Uterus (tissue), 4 donors: ENCODE data around the gene ATP13A5. TPM values are rescaled to one million over a fixed set of nuclear protein-coding genes. Genes with fewer than 3 reads are reported as not detected.

Experiments used
- DNase-seq, 2 donors: peaks; one replicate each; pipeline ENCODE4 v3.0.0-alpha.2; 2019 to 2020
- H3K27ac ChIP-seq, 2 donors: fragments of 200-600 bp; sonication (generic); 1 replicate in 1 of 2; 2 replicates in 1 of 2; pipeline ENCODE4 v1.5.1; 2016 to 2018
- H3K27me3 ChIP-seq, 2 donors: fragments of 200-600 bp; sonication (generic); one replicate each; pipeline ENCODE4 v1.5.1; 2018 to 2019; ENCODE audit warnings: control low read depth in 1 of 2
- H3K36me3 ChIP-seq, 2 donors: fragments of 200-600 bp; sonication (generic); one replicate each; pipeline ENCODE4 v1.5.1; 2019; ENCODE audit warnings: control low read depth in 1 of 2
- H3K4me1 ChIP-seq, 2 donors: fragments of 200-600 bp; sonication (generic); one replicate each; pipeline ENCODE4 v1.5.1; 2018 to 2019; ENCODE audit warnings: control low read depth in 1 of 2
- H3K4me3 ChIP-seq, 2 donors: fragments of 200-600 bp; sonication (generic); 1 replicate in 1 of 2; 2 replicates in 1 of 2; pipeline ENCODE4 v1.5.1; 2018 to 2019; ENCODE audit warnings: mild to moderate bottlenecking in 1 of 2
- H3K9me3 ChIP-seq, 2 donors: fragments of 200-600 bp; sonication (generic); one replicate each; pipeline ENCODE4 v1.5.1; 2019; ENCODE audit warnings: control low read depth in 1 of 2
- CTCF ChIP-seq, 4 experiments: fragments of 200-600 bp in 2 of 4; fragments of 450-650 bp in 2 of 4; sonication (generic) in 2 of 4; IDR thresholded peaks; one replicate each; pipeline ENCODE4 v1.5.1; 2016 to 2019; ENCODE audit warnings: antibody characterized with exemption in 4 of 4, mild to moderate bottlenecking in 2 of 4, moderate library complexity in 1 of 4
- POLR2A ChIP-seq, 2 donors: fragments of 450-650 bp; IDR thresholded peaks; one replicate each; pipeline ENCODE4 v1.6.1; 2016; ENCODE audit warnings: antibody characterized with exemption in 2 of 2, mild to moderate bottlenecking in 1 of 2, moderate library complexity in 1 of 2
- intact Hi-C: fragments of 100-400 bp; cut with DNase I; formaldehyde crosslinking; loops from one replicate; pipeline ENCODE4 v1.15.1; 2023; ENCODE audit warnings: low total_unique reads
- total RNA-seq, 4 donors: library from RNA; depleted of rRNA in 3 of 4; stranded (reverse); fragments of >200 nt in 3 of 4; gene quantifications; one replicate each; pipeline versions ENCODE4 v1.1.0 to v1.2.4, GENCODE V29; 2014 to 2023
- donor health status: DM: yes; HTN: yes; CAD: no.

ATP13A5 gene
- total RNA-seq, 4 donors from 2014 or later = not detected

GRCh38 chr3:193407112-193407511 lies 28.6 kb upstream of the ATP13A5 start:
- Histone ChIP-seq H3K4me1 (no peaks in the 10 kb centered on the region), H3K4me3 (no peak overlapping the region), H3K27me3 (no peaks in the 10 kb centered on the region), H3K36me3 (no peaks in the 10 kb centered on the region), H3K27ac (no peak overlapping the region), H3K9me3 (no peaks in the 10 kb centered on the region)
- no peak for TF ChIP-seq CTCF (IDR thresholded peaks at IDR 0.05)
- no peak for TF ChIP-seq POLR2A (IDR thresholded peaks at IDR 0.05)
- intact Hi-C loops = no loop called here
- no peak for DNase-seq

- Histone ChIP-seq H3K9me3 (no peaks in the 10 kb centered on the region), H3K4me1 (no peaks in the 10 kb centered on the region)
- TF ChIP-seq CTCF (IDR thresholded peaks at IDR 0.05) = no peak
- TF ChIP-seq POLR2A (IDR thresholded peaks at IDR 0.05) = no peak
These were observed 24.8 kb upstream of the ATP13A5 start for GRCh38 chr3:193403307-193403706.

GRCh38 chr3:193400304-193400703 lies 21.8 kb upstream of the ATP13A5 start:
- Histone ChIP-seq H3K27me3 (no peaks in the 10 kb centered on the region), H3K9me3 (no peaks in the 10 kb centered on the region), H3K4me3 (no peak overlapping the region), H3K36me3 (no peaks in the 10 kb centered on the region), H3K27ac (no peak overlapping the region), H3K4me1 (no peaks in the 10 kb centered on the region)
- DNase-seq = no peak
- intact Hi-C loops = no loop called here
- no peak for TF ChIP-seq POLR2A (IDR thresholded peaks at IDR 0.05)
- no peak for TF ChIP-seq CTCF (IDR thresholded peaks at IDR 0.05)

More at GRCh38 chr3:193403307-193403706, 24.8 kb upstream of the ATP13A5 start:
- H3K36me3 ChIP-seq = no peaks in the 10 kb centered on the region
- no peaks in the 10 kb centered on the region for H3K27me3 ChIP-seq
- no peak for DNase-seq
- intact Hi-C loops = no loop called here
- H3K4me3 ChIP-seq = no peak overlapping the region
- no peak overlapping the region for H3K27ac ChIP-seq

GRCh38 chr3:193396451-193397244 lies 18.1 kb upstream of the ATP13A5 start:
- Histone ChIP-seq H3K27ac (no peak overlapping the region), H3K4me3 (no peak overlapping the region)

More at GRCh38 chr3:193396451-193397244, 18.1 kb upstream of the ATP13A5 start:
- TF ChIP-seq POLR2A (IDR thresholded peaks at IDR 0.05) (no peak), CTCF (IDR thresholded peaks at IDR 0.05) (no peak)
- Histone ChIP-seq H3K27me3 (no peaks in the 10 kb centered on the region), H3K9me3 (no peaks in the 10 kb centered on the region), H3K36me3 (no peaks in the 10 kb centered on the region), H3K4me1 (no peaks in the 10 kb centered on the region)
- intact Hi-C loops = no loop called here
- DNase-seq = no peak
